IgD-negative memory B cell (primary cell): Measurements from ENCODE around the gene RASEF. TPM values are rescaled to one million over a fixed set of nuclear protein-coding genes. Genes with fewer than 3 reads are reported as not detected.

Experiments used
- H3K27ac Mint-ChIP-seq, 3 donors: one replicate each; pipeline ENCODE4 v1.8.0; 2020 to 2022; ENCODE audit warnings: mild to moderate bottlenecking in 3 of 3, mixed read lengths in 3 of 3, moderate library complexity in 1 of 3
- H3K27me3 Mint-ChIP-seq: one replicate; pipeline ENCODE4 v1.8.0; 2021; ENCODE audit warnings: mixed read lengths
- H3K36me3 Mint-ChIP-seq: one replicate; pipeline ENCODE4 v1.8.0; 2020; ENCODE audit warnings: mild to moderate bottlenecking, mixed read lengths
- H3K4me1 Mint-ChIP-seq, 3 donors: one replicate each; pipeline ENCODE4 v1.8.0; 2020 to 2022; ENCODE audit warnings: mixed read lengths in 3 of 3, mild to moderate bottlenecking in 1 of 3
- H3K4me3 Mint-ChIP-seq, 4 donors: one replicate each; pipeline ENCODE4 v1.8.0; 2020 to 2022; ENCODE audit warnings: mild to moderate bottlenecking in 4 of 4, mixed read lengths in 4 of 4, moderate library complexity in 3 of 4
- H3K9me3 Mint-ChIP-seq, 3 donors: one replicate each; pipeline ENCODE4 v1.8.0; 2020 to 2021; ENCODE audit warnings: mixed read lengths in 3 of 3, mild to moderate bottlenecking in 1 of 3
- polyA plus RNA-seq: library from polyadenylated mRNA; unstranded; fragments of 300-500 nt; fragmentation: Illumina TruSeq; gene quantifications from one replicate; pipeline ENCODE4 v1.2.3, GENCODE V29; 2021

The RASEF gene
- polyA plus RNA-seq, 1 donor from 2014 or later = not detected

DNA sequence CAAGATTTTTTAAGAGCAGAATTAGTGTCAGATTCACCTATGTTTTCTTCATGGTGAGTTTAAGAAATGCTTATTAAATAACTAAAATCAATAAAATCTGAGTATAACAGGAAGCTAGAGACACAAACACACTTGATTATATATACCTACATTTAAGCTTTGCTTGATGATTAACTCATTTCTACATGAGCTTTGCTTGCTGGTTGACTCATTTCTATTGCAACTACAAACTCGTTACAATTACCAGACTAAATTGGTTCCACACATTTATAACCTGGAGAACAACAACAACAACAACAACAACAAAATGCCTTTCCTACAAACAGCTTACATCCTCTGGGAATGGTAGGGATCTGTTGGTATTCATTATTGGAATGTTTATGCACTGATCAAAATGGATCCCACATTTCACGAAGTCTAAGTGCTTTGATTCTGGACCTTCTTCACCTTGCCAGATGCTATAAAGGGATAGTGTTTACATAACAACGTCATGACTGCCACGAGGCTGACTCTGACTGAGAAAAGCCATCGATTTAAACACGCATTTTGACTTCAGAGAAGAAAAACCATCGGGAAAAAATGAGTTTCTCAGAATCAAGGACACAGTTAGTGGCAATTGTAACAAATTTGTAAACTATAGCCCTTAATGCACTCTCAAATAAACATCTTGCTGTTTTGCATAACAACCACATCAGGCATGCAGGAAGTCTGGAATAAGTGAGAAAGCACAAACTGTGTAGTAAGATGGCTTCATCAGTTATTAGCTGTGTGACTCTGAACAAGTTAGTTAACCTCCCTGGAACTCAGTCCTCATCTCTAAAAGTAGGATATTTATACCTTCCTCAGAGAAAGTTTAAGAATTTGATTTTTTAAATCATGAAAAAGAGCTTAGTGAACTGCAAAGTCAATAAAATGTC, 49.8 kb downstream of the RASEF start:
- Mint-ChIP-seq H3K36me3 (no peaks in the 10 kb centered on the region), H3K4me3 (no peak overlapping the region), H3K9me3 (peaks cover 0 to 3% (median 0%) of the 10 kb centered on the region in 3 donors), H3K27me3 (peaks cover 5% of the 10 kb centered on the region), H3K4me1 (peaks cover 0 to 4% (median 2%) of the 10 kb centered on the region in 3 donors), H3K27ac (no peak overlapping the region)

- peaks cover 0 to 3% (median 0%) of the 10 kb centered on the region in 3 donors for H3K9me3 Mint-ChIP-seq
- H3K4me3 Mint-ChIP-seq = no peak overlapping the region
- no peaks in the 10 kb centered on the region for H3K36me3 Mint-ChIP-seq
- H3K4me1 Mint-ChIP-seq = peaks cover 0 to 4% (median 2%) of the 10 kb centered on the region in 3 donors
- no peak overlapping the region for H3K27ac Mint-ChIP-seq
- H3K27me3 Mint-ChIP-seq = peaks cover 5% of the 10 kb centered on the region
Measured at GRCh38 chr9:83012168-83012921, 50.6 kb downstream of the RASEF start.

DNA sequence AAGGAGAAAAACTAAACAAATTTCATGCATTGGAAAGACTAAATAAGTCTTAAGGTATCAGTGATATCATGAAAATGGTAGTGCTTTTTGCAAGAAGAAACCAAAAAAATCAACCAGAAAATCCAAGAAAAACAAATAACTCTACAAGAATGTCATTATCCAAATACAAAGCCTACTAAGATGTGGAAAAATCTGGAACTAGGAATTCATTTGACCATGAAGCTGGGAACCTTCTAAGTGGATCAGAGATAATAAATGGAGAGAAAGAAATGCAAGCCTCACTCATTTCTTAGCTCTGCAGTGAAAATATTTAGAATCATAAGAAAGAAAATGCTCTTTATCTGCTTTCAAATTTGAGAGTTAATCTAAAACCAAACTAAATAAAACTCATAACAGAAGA, 51.3 kb downstream of the RASEF start:
- Mint-ChIP-seq H3K27me3 (peaks cover 5% of the 10 kb centered on the region), H3K4me1 (peaks cover 0 to 4% (median 2%) of the 10 kb centered on the region in 3 donors), H3K36me3 (no peaks in the 10 kb centered on the region), H3K27ac (no peak overlapping the region), H3K9me3 (peaks cover 0 to 3% (median 0%) of the 10 kb centered on the region in 3 donors), H3K4me3 (no peak overlapping the region)

- peaks cover 2 to 4% (median 3%) of the 10 kb centered on the region in 3 donors for H3K9me3 Mint-ChIP-seq
- H3K27me3 Mint-ChIP-seq = no peaks in the 10 kb centered on the region
- no peak overlapping the region for H3K4me3 Mint-ChIP-seq
- no peaks in the 10 kb centered on the region for H3K36me3 Mint-ChIP-seq
- H3K27ac Mint-ChIP-seq = peak overlapping the region in 2 of 3 donors; percentile 24 to 73
- H3K4me1 Mint-ChIP-seq = peaks cover 0 to 9% (median 7%) of the 10 kb centered on the region in 3 donors
Measured at GRCh38 chr9:83007521-83008300, 55.2 kb downstream of the RASEF start.

DNA sequence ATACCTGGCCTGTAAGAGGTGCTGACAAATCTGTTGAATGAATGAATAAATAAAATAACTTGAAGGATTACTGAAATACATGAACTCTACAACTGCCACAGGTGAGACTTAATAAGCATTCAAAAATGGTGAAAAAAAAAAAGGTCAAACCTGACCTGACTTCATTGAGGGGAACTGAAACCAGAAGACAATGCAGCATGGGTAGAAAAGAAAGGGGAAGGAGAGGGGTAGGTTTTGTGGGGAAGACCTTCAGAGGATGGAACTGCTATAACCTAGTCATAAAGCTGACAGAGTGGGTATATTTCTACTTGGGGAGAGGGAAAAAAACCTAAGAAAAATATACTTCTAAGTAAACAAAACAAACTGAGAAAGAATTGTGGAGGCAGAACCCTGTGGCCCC, 56.6 kb downstream of the RASEF start:
- Mint-ChIP-seq H3K4me1 (peaks cover 0 to 6% (median 5%) of the 10 kb centered on the region in 3 donors), H3K27me3 (no peaks in the 10 kb centered on the region), H3K27ac (peak overlapping the region in 2 of 3 donors; percentile 35 to 65), H3K36me3 (no peaks in the 10 kb centered on the region), H3K4me3 (no peak overlapping the region), H3K9me3 (peaks cover 2 to 4% (median 3%) of the 10 kb centered on the region in 3 donors)

DNA sequence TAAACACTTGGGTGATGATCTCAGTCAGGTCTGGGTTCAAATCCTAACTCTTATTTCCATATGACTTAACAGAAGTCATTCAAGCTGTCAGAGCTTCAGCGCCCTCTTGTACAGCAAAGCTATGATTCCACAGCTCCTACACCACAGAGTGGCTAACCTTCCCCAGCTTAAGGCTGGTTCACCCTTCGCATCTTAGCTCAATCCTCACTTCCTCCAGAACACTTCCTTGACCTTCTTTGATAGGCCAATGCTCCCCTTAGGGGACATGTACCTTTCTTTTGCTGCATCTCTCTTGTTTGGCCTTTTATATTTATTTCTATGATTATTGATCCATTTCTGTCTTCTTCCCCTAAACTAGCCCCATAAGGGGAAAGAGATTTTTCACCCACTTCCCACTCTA, 57.0 kb downstream of the RASEF start:
- peaks cover 2 to 4% (median 3%) of the 10 kb centered on the region in 3 donors for H3K9me3 Mint-ChIP-seq
- no peak overlapping the region for H3K4me3 Mint-ChIP-seq
- peak overlapping the region in 2 of 3 donors; percentile 35 to 65 for H3K27ac Mint-ChIP-seq
- no peaks in the 10 kb centered on the region for H3K36me3 Mint-ChIP-seq
- no peaks in the 10 kb centered on the region for H3K27me3 Mint-ChIP-seq
- H3K4me1 Mint-ChIP-seq = peaks cover 0 to 6% (median 5%) of the 10 kb centered on the region in 3 donors

GRCh38 chr9:83005361-83005760, 57.6 kb downstream of the RASEF start:
- H3K4me3 Mint-ChIP-seq = no peak overlapping the region
- H3K9me3 Mint-ChIP-seq = peaks cover 2 to 4% (median 3%) of the 10 kb centered on the region in 3 donors

GRCh38 chr9:83002329-83002728, 60.6 kb downstream of the RASEF start:
- H3K27me3 Mint-ChIP-seq = no peaks in the 10 kb centered on the region
- H3K4me3 Mint-ChIP-seq = no peak overlapping the region
- H3K27ac Mint-ChIP-seq = no peak overlapping the region
- H3K4me1 Mint-ChIP-seq = peaks cover 0 to 6% (median 5%) of the 10 kb centered on the region in 3 donors
- no peaks in the 10 kb centered on the region for H3K36me3 Mint-ChIP-seq
- H3K9me3 Mint-ChIP-seq = peaks cover 0 to 4% (median 2%) of the 10 kb centered on the region in 3 donors

More at GRCh38 chr9:83005361-83005760, 57.6 kb downstream of the RASEF start:
- Mint-ChIP-seq H3K4me1 (peaks cover 0 to 6% (median 5%) of the 10 kb centered on the region in 3 donors), H3K36me3 (no peaks in the 10 kb centered on the region), H3K27me3 (no peaks in the 10 kb centered on the region), H3K27ac (no peak overlapping the region)

GRCh38 chr9:83000765-83001164, 62.2 kb downstream of the RASEF start:
- Mint-ChIP-seq H3K4me1 (no peaks in the 10 kb centered on the region), H3K27ac (no peak overlapping the region), H3K27me3 (no peaks in the 10 kb centered on the region), H3K4me3 (no peak overlapping the region), H3K9me3 (no peaks in the 10 kb centered on the region), H3K36me3 (no peaks in the 10 kb centered on the region)

DNA sequence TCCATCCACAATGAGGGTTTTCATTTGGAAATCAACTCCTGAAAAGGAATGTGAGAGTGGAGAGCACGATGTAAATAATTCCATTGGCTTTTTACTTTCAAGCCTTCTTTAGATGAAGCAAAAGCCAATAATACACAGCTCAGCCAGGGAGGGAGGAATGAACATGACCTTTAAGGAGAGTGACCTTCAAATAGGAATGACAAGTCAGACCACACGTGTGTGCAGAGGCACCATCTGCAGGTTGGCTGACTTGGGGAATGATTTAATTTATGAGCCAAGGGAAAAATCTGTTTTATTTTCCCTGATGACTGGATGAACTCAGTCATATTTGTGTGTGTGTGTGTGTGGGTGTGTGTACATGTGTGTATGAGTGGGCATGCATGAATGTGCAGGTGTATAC, 64.5 kb downstream of the RASEF start:
- Mint-ChIP-seq H3K36me3 (no peaks in the 10 kb centered on the region), H3K9me3 (no peaks in the 10 kb centered on the region), H3K27ac (no peak overlapping the region), H3K4me3 (no peak overlapping the region), H3K27me3 (no peaks in the 10 kb centered on the region), H3K4me1 (no peaks in the 10 kb centered on the region)

DNA sequence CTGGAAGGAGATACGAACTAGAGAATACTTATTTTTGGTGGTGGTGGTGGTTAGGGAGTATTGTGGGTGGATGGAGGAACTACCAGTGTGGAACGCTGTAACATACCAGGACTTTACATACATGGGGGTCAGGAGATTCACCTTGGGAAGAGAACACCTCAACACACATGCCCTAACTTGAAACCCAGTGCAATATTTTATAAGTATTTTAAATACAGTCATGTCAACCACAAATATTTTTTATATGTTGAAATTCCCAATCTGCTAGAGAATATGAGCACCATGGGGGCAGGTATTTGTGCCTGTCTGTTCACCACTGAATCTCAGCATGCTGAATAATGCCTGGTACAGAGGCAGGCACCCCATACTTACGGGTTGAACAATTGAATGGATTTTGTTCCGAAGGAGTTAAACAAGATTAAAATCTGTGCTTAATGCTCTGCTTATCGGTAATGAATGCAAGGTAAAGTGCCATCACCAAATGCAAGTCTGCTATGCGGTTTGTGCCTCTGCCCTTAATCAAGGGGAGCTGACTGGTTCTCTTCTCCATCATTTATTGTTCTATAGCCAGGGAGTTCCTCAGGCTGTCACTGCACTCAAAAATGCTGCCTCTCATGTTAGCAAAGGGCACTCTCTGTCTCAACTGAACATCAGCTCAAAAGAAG, 65.3 kb downstream of the RASEF start:
- H3K9me3 Mint-ChIP-seq = no peaks in the 10 kb centered on the region
- no peaks in the 10 kb centered on the region for H3K4me1 Mint-ChIP-seq
- no peak overlapping the region for H3K4me3 Mint-ChIP-seq
- no peaks in the 10 kb centered on the region for H3K36me3 Mint-ChIP-seq
- H3K27ac Mint-ChIP-seq = no peak overlapping the region
- H3K27me3 Mint-ChIP-seq = no peaks in the 10 kb centered on the region

DNA sequence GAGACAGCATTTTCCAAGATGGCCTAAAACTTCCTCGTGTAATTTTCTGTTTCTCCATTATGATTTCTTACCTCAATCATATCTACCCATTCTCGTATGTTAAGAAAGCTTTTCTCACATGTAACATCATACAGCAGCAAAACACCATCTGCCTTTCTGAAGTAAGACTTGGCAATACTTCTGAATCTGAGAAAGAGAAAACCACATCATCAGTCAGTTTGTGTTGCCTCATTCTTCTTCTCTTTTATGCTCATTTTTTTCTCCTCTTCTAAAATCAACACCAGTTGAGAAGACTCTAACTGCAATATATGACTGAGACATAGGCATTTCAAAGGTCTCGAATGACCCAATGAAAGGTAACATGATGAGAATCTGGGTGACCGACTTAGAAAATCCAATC, 66.0 kb downstream of the RASEF start:
- H3K4me3 Mint-ChIP-seq = no peak overlapping the region
- no peaks in the 10 kb centered on the region for H3K36me3 Mint-ChIP-seq
- no peak overlapping the region for H3K27ac Mint-ChIP-seq
- H3K4me1 Mint-ChIP-seq = no peaks in the 10 kb centered on the region
- H3K9me3 Mint-ChIP-seq = no peaks in the 10 kb centered on the region
- no peaks in the 10 kb centered on the region for H3K27me3 Mint-ChIP-seq

DNA sequence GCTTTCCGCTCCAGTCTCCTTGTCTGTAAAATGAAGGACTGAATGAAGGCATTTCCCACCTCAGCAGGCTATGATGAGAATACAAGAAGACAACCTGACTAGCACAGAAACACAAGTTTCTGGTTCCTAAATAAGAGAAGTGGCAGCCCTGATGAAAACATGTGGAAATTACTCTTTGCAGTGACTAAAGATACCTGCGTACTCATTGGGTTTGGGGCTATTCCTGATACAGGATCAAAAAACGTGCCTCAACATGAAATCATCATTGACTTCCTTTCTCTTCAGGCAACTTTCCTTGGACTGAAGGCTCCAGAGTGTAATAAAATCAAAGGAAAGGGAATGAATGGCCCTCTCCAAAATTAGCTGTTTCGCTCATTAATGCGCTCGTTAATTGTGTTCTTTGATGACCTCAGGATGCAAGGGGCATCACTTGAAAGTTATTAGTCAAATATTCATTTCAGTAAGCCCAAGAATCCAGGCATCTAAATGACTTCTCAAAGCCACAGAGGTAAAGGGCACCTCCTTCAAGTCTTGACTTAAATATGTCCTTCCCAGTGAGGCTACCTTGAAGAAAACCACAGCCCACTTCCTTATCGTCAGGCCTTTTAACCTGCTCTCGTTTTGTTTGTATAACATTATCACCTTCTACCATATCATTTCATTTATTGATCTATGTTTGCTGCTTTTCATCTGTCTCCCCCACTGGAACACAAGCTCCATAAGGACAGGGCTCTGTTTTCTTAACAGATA, 68.9 kb downstream of the RASEF start:
- no peaks in the 10 kb centered on the region for H3K36me3 Mint-ChIP-seq
- H3K4me1 Mint-ChIP-seq = no peaks in the 10 kb centered on the region
- peaks cover 0 to 2% (median 0%) of the 10 kb centered on the region in 3 donors for H3K9me3 Mint-ChIP-seq

GRCh38 chr9:82991671-82992070, 71.3 kb downstream of the RASEF start:
- Mint-ChIP-seq H3K36me3 (no peaks in the 10 kb centered on the region), H3K9me3 (peaks cover 0 to 2% (median 0%) of the 10 kb centered on the region in 3 donors), H3K27me3 (no peaks in the 10 kb centered on the region), H3K4me1 (no peaks in the 10 kb centered on the region), H3K27ac (no peak overlapping the region), H3K4me3 (no peak overlapping the region)

More for the DNA sequence above, 68.9 kb downstream of the RASEF start:
- Mint-ChIP-seq H3K27ac (no peak overlapping the region), H3K27me3 (no peaks in the 10 kb centered on the region), H3K4me3 (no peak overlapping the region)
